G401 (cell line): ENCODE results near the gene ZDHHC24. TPM values are rescaled to one million over a fixed set of nuclear protein-coding genes. Genes with fewer than 3 reads are reported as not detected.

Source experiments
- DNase-seq: peaks from one replicate; pipeline ENCODE4 v3.0.0-alpha.2; 2015; ENCODE audit warnings: low spot score
- in situ Hi-C: cut with HindIII; loops from 2 replicates; pipeline ENCODE4 v1.10.0; 2016; ENCODE audit warnings: low sequenced_read_pairs, mixed read lengths
- total RNA-seq: library from RNA; depleted of rRNA; stranded (reverse); fragments of >200 nt; shearing (Covaris generic); gene quantifications from 2 replicates; pipeline ENCODE4 v1.2.3, GENCODE V29; 2014

The ZDHHC24 gene
- total RNA-seq, 1 experiment from 2014 or later = 35.3 TPM

DNA sequence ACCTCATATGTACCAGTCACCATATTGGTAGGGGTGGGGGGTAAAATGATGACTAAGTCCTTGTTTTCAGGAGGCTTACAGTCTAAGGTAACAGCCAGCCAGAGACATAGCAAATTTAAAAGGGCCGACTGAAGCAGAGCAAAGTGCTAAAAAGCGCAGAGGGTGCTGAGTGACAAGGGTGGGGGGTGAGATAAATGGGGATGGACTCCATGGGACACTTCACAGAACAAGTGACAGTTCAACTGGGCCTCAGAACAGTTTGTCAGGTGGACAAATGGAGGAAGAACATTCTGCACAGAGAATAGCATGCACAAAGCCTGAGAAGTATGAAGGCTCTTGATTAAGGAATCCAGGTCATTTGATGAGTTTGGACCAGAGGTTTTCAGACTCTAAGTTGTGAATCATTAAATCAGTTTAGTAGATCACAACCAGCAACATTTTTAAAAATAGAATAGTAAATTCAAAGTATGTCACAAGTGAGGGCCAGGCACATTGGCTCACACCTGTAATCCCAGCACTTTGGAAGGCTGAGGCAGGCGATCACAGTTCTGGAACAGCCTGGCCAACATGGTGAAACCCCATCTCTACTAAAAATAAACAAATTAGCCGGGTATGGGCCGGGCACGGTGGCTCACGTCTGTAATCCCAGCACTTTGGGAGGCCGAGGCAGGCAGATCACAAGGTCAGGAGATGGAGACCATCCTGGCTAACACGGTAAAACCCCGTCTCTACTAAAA lies 21.4 kb downstream of the ZDHHC24 start:
- no peak for DNase-seq
- in situ Hi-C loops = no loop called here

- no peak for DNase-seq
- in situ Hi-C loops = no loop called here
These were observed 22.2 kb downstream of the ZDHHC24 start for GRCh38 chr11:66523611-66524010.

DNA sequence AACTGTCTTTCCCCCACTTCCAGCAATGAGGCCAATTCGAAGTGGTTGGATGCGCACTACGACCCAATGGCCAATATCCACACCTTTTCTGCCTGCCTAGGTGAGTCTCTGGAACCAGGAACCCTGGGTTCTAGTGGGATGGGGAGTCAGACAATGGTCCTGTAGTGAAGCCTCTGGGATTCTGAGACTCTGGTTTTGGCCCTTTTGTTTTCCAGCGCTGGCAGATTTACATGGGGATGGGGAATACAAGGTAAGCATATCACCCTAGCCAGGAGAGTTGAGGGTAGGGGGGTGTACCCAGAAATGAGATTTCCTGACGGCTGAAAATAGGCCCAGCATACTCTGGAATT lies 34.9 kb downstream of the ZDHHC24 start:
- in situ Hi-C loops = no loop called here
- no peak for DNase-seq

GRCh38 chr11:66510271-66510989 lies 35.4 kb downstream of the ZDHHC24 start, which contains the start of gene BBS1:
Gene BBS1, plus strand, starts transcription at chr11:66510635. Its CDS starts 25 bp downstream, at chr11:66510660.
- DNase-seq = peak; percentile 85
- in situ Hi-C loops = no loop called here

- in situ Hi-C loops = no loop called here
- no peak for DNase-seq
These were observed 36.7 kb downstream of the ZDHHC24 start for GRCh38 chr11:66509131-66509561.

DNA sequence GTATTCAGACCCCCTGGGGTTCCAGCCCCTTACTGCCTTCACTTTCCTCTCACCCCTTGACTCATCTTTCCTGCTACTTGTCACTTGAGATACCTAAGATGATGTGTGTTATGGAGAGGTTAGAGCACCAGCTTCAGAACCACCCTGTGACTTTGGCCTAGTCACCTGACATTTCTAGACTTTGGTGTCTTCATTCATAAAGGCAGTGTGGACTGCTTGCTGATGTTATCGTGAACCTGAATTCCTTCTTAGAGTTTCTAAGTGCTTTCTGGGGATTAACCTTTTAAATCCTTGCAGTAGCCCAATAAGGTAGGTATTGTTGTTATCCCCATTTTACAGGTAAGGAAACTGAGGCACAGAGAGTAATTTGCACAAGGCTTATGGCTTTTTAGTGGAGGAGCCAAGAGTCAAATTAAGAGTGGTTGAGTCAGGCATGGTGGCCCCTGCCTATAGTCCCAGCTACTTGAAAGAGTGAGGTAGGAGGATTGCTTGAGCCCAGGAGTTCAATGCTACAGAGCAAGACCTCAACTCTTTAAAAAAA lies 40.5 kb downstream of the ZDHHC24 start:
- no peak for DNase-seq
- in situ Hi-C loops = no loop called here

- in situ Hi-C loops = no loop called here
- no peak for DNase-seq
These were observed 47.3 kb downstream of the ZDHHC24 start for GRCh38 chr11:66498506-66498905.

DNA sequence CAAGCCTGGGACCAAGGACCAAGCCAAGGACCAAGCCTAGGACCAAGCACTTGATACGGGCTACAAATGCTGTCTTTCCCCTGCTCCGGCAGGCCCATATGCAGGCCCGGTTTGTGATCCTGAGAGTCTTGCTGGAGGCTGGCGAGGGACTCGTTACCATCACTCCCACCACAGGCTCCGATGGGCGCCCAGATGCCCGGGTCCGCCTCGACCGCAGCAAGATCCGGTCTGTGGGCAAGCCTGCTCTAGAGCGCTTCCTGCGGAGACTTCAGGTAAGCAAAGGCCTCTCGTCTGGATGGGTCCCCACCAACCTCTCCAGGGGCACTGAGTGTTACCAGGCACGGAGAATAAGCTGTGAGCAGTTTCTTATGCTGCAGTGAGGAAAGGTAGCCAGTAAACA lies 48.6 kb downstream of the ZDHHC24 start:
- no peak for DNase-seq
- in situ Hi-C loops = no loop called here

GRCh38 chr11:66495401-66495854 lies 50.4 kb downstream of the ZDHHC24 start:
- in situ Hi-C loops = no loop called here

GRCh38 chr11:66494935-66495334 lies 50.9 kb downstream of the ZDHHC24 start:
- no peak for DNase-seq
- in situ Hi-C loops = no loop called here

More at GRCh38 chr11:66495401-66495854, 50.4 kb downstream of the ZDHHC24 start:
- DNase-seq = no peak

DNA sequence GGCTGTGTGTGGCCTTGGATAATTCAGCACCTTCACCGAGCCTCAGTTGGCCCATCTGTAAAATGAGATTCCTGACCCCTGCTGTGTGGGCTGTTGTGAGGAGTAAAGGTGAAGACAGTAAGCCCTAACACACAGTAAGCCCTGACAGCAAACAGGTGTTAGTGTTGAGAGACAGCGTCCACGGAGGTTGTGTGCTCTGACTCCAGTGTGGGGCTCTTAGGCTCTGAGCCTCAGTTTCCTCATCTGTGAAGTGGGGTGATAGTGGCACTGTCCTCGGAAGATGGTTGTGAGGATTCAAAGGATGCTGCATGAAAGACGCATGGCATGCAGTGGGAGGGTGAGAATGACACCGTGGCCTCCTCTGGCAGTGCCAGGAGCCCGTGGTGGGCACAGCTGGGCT lies 51.4 kb downstream of the ZDHHC24 start:
- in situ Hi-C loops = no loop called here
- no peak for DNase-seq

DNA sequence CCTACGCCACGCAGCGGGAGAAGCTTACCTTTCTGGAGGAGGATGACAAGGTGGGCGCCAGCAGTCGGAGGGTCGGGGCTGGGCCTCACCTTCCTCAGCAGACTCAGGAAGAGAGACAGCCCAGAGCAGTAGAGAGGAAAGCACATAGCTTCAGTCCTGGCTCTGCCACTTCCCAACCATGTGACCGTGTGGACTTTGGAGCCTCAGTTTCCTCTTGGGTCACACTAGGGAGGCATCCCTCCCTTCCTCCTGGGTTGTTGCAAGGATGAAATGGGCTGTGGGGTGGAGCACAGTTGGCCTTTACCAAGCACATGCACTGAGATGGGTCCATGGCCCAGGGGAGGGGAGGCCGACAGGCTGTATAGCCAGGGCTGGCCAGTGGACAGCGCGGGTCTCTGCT lies 52.7 kb downstream of the ZDHHC24 start:
- in situ Hi-C loops = no loop called here
- no peak for DNase-seq

DNA sequence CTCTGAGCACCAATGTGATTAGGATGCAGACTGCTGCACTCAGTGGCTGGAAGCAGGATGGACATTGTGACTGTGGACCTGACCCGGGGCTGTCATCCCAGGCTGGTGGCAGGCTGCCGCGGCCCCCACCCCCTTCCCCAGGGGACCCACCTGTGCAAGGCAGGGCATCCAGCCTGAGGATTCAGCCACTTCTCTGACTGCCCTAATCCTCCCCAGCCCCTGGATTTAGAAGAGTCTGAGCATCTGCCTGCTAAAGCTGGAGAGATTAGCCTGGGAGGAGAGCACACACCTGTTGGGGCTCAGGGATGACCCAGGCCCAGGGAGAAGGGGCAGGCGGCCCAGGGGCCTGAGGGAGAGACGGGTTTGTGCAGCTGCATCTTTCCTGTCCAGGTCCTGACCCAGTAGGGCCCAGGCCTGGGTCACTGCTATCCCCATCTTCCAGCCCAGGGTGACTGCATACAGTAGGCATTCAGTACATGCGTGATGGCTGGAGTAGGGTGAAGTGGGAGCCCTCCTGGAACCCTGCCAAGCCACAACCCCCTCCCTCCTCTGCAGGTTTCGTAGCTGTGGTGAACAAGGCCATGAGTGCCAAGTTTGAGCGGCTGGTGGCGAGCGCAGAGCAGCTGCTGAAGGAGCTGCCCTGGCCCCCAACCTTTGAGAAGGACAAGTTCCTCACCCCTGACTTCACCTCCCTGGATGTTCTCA lies 53.5 kb downstream of the ZDHHC24 start:
- in situ Hi-C loops = no loop called here
- DNase-seq = no peak

GRCh38 chr11:66491315-66491935 lies 54.4 kb downstream of the ZDHHC24 start:
- in situ Hi-C loops = no loop called here
- DNase-seq = no peak

GRCh38 chr11:66489636-66490035 lies 56.2 kb downstream of the ZDHHC24 start:
- in situ Hi-C loops = no loop called here
- DNase-seq = peak; percentile 11

DNA sequence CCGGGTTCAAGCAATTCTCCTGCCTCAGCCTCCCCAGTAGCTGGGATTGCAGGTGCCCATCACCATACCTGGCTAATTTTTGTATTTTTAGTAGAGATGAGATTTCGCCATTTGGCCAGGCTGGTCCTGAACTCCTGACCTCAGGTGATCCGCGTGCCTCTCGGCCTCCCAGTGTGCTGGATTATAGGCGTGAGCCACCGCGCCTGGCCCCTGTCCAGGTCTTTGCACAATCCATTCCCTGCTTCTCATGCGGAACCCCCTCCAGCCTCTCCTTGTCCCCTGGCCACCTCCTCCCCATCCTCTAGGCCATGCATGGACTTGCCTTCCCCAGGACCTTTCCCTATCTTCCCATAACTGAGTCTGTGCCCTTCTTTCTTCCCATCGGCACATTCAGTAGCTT lies 56.9 kb downstream of the ZDHHC24 start:
- in situ Hi-C loops = no loop called here
- no peak for DNase-seq

GRCh38 chr11:66484806-66485380 lies 61.0 kb downstream of the ZDHHC24 start:
- no peak for DNase-seq
- in situ Hi-C loops = no loop called here

DNA sequence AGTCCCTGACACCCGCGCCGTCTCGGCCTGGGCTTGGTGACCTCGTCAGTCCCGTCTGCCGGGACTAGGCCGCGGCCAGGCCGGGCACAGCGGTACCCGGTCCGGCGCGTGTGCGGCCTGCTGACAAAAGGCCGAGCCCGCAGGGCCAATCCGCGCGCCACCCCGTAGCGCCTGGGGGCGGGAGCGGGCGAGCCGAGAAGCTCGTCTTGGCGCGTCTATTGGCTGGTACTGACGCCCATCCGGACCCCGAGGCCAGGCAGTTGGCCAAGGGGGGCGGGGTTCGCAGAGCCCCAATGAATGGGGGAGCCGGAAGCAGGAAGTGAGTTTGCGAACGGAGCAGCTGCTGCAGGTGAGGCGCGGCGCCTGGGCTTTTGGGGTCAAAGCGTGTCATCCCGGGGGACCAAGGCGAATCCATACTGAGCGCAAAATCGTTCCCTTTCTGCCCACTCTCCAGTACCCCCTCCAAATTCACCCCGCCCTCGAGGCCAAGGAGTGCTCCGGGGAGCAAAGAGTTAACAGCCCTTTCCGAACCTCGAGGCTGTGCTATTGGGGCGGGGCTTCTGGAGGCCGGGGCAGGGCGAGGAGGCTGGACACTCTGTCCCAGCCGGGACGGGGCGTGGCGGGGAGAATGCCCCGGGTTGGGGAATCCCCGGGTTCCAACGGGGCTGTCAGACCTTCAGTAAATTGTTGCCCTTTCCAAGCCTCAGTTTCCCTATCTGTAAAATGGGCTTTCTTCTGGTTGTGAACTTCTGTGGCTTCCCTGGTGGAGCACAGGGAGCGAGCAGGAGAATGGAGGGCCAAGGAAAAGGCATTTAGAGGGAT lies 65.5 kb downstream of the ZDHHC24 start, which contains the start of gene DPP3:
Gene DPP3, plus strand, starts transcription at position 318 of the 822 bp plus-strand sequence. CDS start 1,767 bp downstream, outside the sequence.
- in situ Hi-C loops = no loop called here

More for the DNA sequence above, 65.5 kb downstream of the ZDHHC24 start, which contains the start of gene DPP3:
- peak; percentile 97 for DNase-seq
